Stimulated activated effector memory CD8-positive, alpha-beta T cell treated with anti-CD3 and anti-CD28 coated beads, Interleukin-12 subunit alpha, Interleukin-12 subunit beta, amount 100 ng/mL, for 72 hours (primary cell): ENCODE results near the gene CREG1.
"Not testable (repeated sequence)": the region's sequence is repeated elsewhere in the genome, so short reads cannot be mapped to it uniquely, and the experiment has no call there.

ENCODE experiments used
- ATAC-seq: fragments of 150-1000 bp; cut with Tn5 transposase; 2 replicates; pipeline ENCODE4 v1.10.0; 2021
- DNase-seq, 2 donors: peaks; one replicate each; pipeline ENCODE4 v3.0.0; 2021 to 2022; ENCODE audit warnings: low spot score in 2 of 2
- H3K27ac Mint-ChIP-seq: one replicate; pipeline ENCODE4 v1.8.0; 2022; ENCODE audit warnings: mild to moderate bottlenecking, mixed read lengths
- H3K36me3 Mint-ChIP-seq: one replicate; pipeline ENCODE4 v1.8.0; 2022; ENCODE audit warnings: mild to moderate bottlenecking, mixed read lengths
- H3K4me1 Mint-ChIP-seq: one replicate; pipeline ENCODE4 v1.8.0; 2022; ENCODE audit warnings: mixed read lengths
- H3K4me3 Mint-ChIP-seq: one replicate; pipeline ENCODE4 v1.8.0; 2022; ENCODE audit warnings: mild to moderate bottlenecking, mixed read lengths
- H3K9me3 Mint-ChIP-seq: one replicate; pipeline ENCODE4 v1.8.0; 2022; ENCODE audit warnings: mixed read lengths

CREG1 gene

GRCh38 chr1:167575649-167576048, 22.1 kb upstream of the CREG1 start:
- DNase-seq = no peak
- no peak for ATAC-seq
- H3K4me1 Mint-ChIP-seq = no peaks in the 10 kb centered on the region
- no peak overlapping the region for H3K4me3 Mint-ChIP-seq
- no peaks in the 10 kb centered on the region for H3K9me3 Mint-ChIP-seq
- H3K27ac Mint-ChIP-seq = no peak overlapping the region
- no peaks in the 10 kb centered on the region for H3K36me3 Mint-ChIP-seq

- Mint-ChIP-seq H3K36me3 (no peaks in the 10 kb centered on the region), H3K27ac (no peak overlapping the region), H3K9me3 (no peaks in the 10 kb centered on the region), H3K4me3 (no peak overlapping the region), H3K4me1 (no peaks in the 10 kb centered on the region)
- no peak for DNase-seq
- ATAC-seq = no peak
Measured at GRCh38 chr1:167573035-167573434, 19.5 kb upstream of the CREG1 start.

GRCh38 chr1:167570712-167571111, 17.1 kb upstream of the CREG1 start:
- H3K27ac Mint-ChIP-seq, H3K36me3 Mint-ChIP-seq, DNase-seq, H3K4me1 Mint-ChIP-seq, H3K4me3 Mint-ChIP-seq, H3K9me3 Mint-ChIP-seq, ATAC-seq: not testable (repeated sequence)

- ATAC-seq (no peak), DNase-seq (no peak)
- Mint-ChIP-seq H3K36me3 (no peaks in the 10 kb centered on the region), H3K9me3 (no peaks in the 10 kb centered on the region), H3K4me3 (no peak overlapping the region), H3K27ac (no peak overlapping the region), H3K4me1 (no peaks in the 10 kb centered on the region)
Measured at GRCh38 chr1:167567663-167568062, 14.1 kb upstream of the CREG1 start.

- no peak for ATAC-seq
- Mint-ChIP-seq H3K36me3 (no peaks in the 10 kb centered on the region), H3K27ac (no peak overlapping the region), H3K9me3 (no peaks in the 10 kb centered on the region), H3K4me1 (no peaks in the 10 kb centered on the region), H3K4me3 (no peak overlapping the region)
- no peak for DNase-seq
Measured at GRCh38 chr1:167566766-167567165, 13.2 kb upstream of the CREG1 start.

- Mint-ChIP-seq H3K9me3 (no peaks in the 10 kb centered on the region), H3K27ac (no peak overlapping the region), H3K4me3 (no peak overlapping the region), H3K4me1 (peaks cover 5% of the 10 kb centered on the region), H3K36me3 (no peaks in the 10 kb centered on the region)
- ATAC-seq = no peak
- no peak for DNase-seq
Measured at GRCh38 chr1:167565922-167566321, 12.4 kb upstream of the CREG1 start.

- H3K27ac Mint-ChIP-seq = no peak overlapping the region
- no peaks in the 10 kb centered on the region for H3K36me3 Mint-ChIP-seq
- H3K4me3 Mint-ChIP-seq = no peak overlapping the region
- peaks cover 5% of the 10 kb centered on the region for H3K4me1 Mint-ChIP-seq
- no peaks in the 10 kb centered on the region for H3K9me3 Mint-ChIP-seq
- ATAC-seq (peak; percentile 42), DNase-seq (no peak)
Measured at GRCh38 chr1:167564612-167565270, 11.2 kb upstream of the CREG1 start.

- peaks cover 5% of the 10 kb centered on the region for H3K4me1 Mint-ChIP-seq
- no peaks in the 10 kb centered on the region for H3K36me3 Mint-ChIP-seq
- no peak overlapping the region for H3K4me3 Mint-ChIP-seq
- H3K27ac Mint-ChIP-seq = no peak overlapping the region
- ATAC-seq (no peak), DNase-seq (no peak)
- H3K9me3 Mint-ChIP-seq = no peaks in the 10 kb centered on the region
Measured at GRCh38 chr1:167563579-167564246, 10.2 kb upstream of the CREG1 start.

GRCh38 chr1:167562702-167563101, 9.1 kb upstream of the CREG1 start:
- Mint-ChIP-seq H3K36me3 (no peaks in the 10 kb centered on the region), H3K9me3 (no peaks in the 10 kb centered on the region), H3K4me1 (peaks cover 5% of the 10 kb centered on the region), H3K27ac (no peak overlapping the region), H3K4me3 (no peak overlapping the region)
- DNase-seq (no peak), ATAC-seq (no peak)

GRCh38 chr1:167561753-167562152, 8.2 kb upstream of the CREG1 start:
- Mint-ChIP-seq H3K9me3 (no peaks in the 10 kb centered on the region), H3K27ac (no peak overlapping the region), H3K4me1 (peaks cover 5% of the 10 kb centered on the region), H3K4me3 (no peak overlapping the region), H3K36me3 (no peaks in the 10 kb centered on the region)
- DNase-seq (no peak), ATAC-seq (no peak)

GRCh38 chr1:167555971-167556714, 2.6 kb upstream of the CREG1 start:
- no peaks in the 10 kb centered on the region for H3K9me3 Mint-ChIP-seq
- H3K4me1 Mint-ChIP-seq = peaks cover 25% of the 10 kb centered on the region
- peak; percentile 59 to 83 for DNase-seq
- H3K27ac Mint-ChIP-seq = no peak overlapping the region
- no peak overlapping the region for H3K4me3 Mint-ChIP-seq
- ATAC-seq = no peak
- no peaks in the 10 kb centered on the region for H3K36me3 Mint-ChIP-seq

- H3K4me3 Mint-ChIP-seq, H3K9me3 Mint-ChIP-seq, H3K36me3 Mint-ChIP-seq, H3K27ac Mint-ChIP-seq, ATAC-seq, DNase-seq: not testable (repeated sequence)
- peaks cover 36% of the 10 kb centered on the region for H3K4me1 Mint-ChIP-seq
Measured at GRCh38 chr1:167555072-167555471, 1.5 kb upstream of the CREG1 start.

GRCh38 chr1:167554028-167554779, 642 bp upstream of the CREG1 start:
- ATAC-seq (peak; percentile 22), DNase-seq (no peak)
- Mint-ChIP-seq H3K36me3 (no peaks in the 10 kb centered on the region), H3K9me3 (no peaks in the 10 kb centered on the region), H3K27ac (no peak overlapping the region), H3K4me3 (peak overlapping the region; percentile 76), H3K4me1 (peaks cover 37% of the 10 kb centered on the region)

GRCh38 chr1:167551362-167551761, 2.2 kb downstream of the CREG1 start:
- no peak for DNase-seq
- no peak overlapping the region for H3K27ac Mint-ChIP-seq
- peaks cover 12% of the 10 kb centered on the region for H3K36me3 Mint-ChIP-seq
- no peak overlapping the region for H3K4me3 Mint-ChIP-seq
- H3K4me1 Mint-ChIP-seq = peaks cover 37% of the 10 kb centered on the region
- no peak for ATAC-seq
- no peaks in the 10 kb centered on the region for H3K9me3 Mint-ChIP-seq
